Neural progenitor cell (in vitro differentiated cells): ENCODE results near the gene NHSL1.

ENCODE experiments used
- CTCF ChIP-seq: fragments of 200-600 bp; sonication (generic); IDR thresholded peaks from 2 replicates; pipeline ENCODE4 v1.5.1; 2017; ENCODE audit warnings: antibody characterized with exemption, mild to moderate bottlenecking
- EZH2phosphoT487 ChIP-seq: fragments of 200-600 bp; sonication (generic); IDR thresholded peaks from 2 replicates; pipeline ENCODE4 v1.6.1; 2017; ENCODE audit warnings: antibody characterized with exemption

DNA sequence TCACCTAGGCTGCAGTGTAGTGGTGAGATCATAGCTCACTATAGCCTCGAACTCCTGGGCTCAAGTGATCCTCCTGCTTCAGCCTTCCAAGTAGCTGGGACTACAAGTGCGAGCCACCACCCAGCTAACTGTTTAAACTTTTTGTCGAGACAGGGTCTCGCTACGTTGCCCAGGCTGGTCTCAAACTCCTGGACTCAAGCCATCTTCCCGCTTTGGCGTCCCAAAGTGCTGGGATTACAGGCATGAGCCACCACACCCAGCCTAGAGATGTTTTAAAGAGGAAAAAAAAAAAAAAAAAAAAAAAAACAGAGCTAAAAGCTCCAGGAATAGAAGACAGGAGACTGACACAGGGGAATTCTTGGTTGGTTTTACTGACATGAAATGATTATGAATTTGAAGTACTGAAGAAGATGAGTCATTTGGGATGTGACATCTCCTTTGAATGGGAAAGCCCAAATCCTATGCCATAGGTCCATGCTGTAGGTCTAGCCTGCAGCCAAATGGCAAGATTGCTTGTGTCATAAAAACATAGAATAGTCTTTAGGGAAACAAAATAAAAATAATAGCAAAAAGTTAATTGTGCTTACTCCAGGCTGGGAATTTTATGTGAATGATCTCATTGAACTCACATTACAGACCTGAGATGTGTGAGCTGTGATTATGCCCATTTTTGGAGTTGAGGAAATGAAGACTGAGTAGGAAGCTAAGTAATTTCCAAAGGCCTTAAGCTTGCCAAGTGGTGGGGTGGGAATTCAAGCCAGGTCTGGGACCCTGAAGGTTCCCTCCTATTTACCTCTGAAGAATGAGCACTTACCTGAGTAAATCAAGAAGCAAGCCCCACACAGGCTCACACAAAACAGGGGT, 24.3 kb upstream of the NHSL1 start:
- TF ChIP-seq CTCF (no peak), EZH2phosphoT487 (no peak)
